Stimulated activated CD8-positive, alpha-beta memory T cell treated with anti-CD3 and anti-CD28 coated beads, Interleukin-4, amount 100 ng/mL, for 48 hours (primary cell): ENCODE data around the gene PYGB.
A peak's percentile ranks its signal among the peaks of the same experiment; 100 is the strongest.

Experiments used
- DNase-seq: peaks from one replicate; pipeline ENCODE4 v3.0.0-alpha.2; 2020

The PYGB gene

DNA sequence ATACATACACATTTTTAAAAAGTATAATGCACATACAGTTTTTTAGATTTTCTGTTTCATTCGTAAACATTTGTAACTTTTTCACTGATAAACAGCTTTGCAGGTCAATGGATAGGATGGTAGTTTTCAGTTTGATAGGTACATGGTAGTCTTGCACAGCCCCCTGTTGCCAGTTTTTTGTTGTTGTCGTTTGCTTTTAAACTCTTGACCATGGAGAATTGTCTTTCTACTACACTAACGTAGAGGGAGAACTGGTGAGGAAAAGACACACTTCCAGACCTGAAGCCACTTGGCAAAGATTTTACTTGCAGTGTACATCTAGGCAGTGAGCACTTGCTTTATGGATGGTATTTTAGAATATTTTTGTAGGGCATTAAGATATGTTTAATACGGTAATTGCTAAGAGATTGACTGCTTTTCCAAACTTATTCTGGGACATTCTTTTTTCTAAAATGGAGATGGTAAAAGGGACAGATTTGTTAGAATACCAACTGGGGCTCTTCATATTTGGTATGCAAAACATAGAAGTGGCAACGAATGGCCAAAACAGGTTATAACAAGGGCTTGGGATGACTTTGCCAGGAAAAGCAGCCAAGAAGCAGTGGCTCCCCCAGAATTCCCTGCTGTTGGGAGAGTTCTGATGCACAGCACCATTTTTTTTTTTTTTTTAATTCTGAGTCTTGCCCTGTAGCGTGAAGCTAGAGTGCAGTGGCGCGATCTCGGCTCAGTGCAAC is 1.5 kb downstream of the PYGB start:
- DNase-seq, result no peak

DNA sequence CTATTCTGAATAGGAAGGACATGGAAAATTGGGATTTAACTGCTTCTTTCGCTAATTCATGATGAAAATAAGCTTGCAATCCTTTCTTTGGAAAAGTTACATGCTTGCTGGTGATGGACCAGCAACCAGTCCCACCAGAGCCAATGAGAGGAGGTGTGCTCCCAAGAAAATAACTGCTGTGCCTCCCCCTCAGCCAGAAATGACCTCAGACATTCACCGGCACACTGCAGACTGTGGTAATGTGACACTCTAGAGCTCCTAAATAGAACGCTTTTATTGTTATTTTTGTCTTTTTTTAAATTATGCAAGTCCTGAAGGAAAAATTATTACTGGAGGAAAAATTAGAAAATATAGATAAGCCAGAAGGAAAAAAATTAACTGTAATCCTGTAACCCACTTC is 2.6 kb downstream of the PYGB start:
- no peak for DNase-seq

DNA sequence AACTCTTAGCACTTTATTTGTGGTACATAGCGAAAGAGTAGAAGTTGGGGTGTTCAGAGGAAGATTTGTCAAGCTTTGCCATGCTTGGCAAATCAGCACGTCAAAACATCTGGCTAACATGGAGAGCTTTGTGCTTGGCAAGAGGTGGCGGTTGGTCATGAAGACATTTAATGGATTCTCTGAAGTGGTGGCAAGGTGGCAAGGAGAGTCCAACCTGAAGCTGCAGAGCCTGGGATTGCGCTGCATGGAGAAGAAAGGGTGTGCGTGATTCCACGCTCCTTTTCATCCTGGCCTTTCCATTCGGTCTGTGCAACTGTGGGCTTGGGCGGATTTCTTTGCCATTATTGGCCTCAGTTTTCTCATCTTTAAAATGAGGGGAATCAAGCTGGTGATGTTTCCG is 3.1 kb downstream of the PYGB start:
- no peak for DNase-seq

DNA sequence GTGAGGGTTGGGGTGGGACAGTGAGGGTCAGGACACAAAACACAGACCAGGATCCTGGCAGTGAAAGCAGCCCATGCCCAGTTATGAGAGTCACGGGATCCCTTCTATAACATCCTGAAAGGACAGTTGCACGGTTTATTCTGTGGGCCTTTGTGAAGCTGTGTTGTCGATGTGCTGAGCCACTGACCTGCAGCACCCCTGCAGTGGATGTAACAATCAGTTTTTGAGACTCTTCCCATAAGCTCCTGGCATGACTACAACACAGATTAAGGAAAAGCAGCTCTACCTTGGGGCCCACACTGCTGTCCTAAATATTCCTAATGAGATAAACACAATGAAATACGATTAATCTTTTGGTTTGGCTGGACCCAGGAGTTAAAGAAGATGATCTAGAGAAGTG is 3.7 kb downstream of the PYGB start:
- DNase-seq, result no peak

DNA sequence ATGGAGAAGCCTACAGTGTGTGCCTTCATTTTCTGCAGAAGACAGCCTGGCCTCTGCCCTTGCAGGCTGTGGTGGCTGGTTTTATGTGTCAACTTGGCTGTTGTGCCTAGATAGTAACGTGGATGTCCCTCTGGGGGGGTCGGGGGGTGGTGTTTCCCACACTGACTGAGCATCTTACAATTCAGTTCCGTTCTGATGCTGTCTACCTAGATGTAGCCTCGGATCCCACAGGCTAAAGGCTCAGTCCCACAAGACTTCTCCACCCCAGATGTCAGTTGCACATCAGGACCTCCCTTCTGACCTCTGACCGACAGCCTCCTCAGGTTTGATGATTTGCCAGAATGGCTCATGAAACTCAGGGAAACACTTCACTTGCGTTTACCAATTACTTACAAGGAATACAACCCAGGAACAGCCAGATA is 4.4 kb downstream of the PYGB start:
- no peak for DNase-seq

DNA sequence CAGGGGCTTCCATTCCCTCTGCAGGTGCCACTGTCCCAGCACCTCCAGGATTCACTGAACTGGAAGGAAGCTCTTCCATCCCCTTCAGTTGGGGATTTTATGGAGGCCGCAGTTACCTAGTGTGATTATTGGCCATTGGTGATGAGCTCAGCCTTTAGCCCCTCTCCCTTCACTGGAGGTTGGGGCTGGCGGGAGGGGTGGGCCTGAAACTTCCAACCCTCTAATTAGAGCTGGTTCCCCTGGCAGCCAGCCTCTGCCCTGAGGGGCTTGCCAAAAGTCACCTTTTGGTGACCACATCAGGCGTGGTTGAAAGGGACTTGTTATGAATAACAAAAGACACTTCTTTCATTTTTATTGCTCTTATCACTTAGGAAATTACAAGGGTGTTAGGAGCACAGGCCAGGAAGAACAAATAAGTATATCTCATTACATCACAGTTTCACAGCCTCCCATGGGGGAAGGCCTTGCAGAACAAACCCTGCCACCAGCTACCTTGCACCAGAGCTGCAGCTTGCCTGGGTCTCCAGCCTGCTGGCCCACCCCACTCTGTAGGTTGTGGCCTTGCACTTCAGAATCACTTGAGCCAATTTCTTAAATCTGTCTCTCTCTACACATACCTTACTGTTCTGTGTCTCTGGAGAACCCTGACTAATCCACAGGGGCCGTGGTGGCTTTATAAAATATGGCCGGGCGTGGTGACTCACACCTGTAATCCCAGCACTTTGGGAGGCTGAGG is 5.0 kb downstream of the PYGB start:
- DNase-seq, result no peak

DNA sequence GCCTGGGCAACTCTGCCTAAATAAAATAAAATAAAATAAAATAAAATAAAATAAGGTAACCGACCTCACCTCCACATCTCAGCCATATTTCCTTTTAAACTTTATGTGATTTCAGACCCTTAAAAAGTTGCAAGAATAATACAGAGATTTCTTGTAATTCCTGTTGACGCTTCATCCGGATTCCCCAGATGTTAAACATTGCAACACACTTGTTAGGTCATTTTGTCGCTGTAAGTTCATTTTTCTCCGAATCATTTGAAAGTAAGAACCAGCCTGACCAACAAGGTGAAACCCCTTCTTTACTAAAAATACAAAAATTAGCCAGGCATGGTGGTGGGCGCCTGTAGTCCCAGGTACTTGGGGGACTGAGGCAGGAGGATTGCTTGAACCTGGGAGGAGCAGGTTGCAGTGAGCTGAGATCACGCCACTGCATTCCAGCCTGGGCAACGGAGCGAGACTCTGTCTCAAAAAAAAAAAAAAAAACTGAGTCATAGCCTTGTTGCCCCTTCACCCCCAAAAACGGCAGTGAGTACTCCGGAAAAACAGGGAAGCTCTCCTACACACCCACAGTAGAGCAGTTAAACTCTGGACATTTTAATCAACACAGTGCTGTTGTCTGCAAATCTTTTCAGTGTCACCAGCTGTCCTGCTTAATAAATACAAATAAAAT is 5.9 kb downstream of the PYGB start:
- DNase-seq, result peak; percentile 1

DNA sequence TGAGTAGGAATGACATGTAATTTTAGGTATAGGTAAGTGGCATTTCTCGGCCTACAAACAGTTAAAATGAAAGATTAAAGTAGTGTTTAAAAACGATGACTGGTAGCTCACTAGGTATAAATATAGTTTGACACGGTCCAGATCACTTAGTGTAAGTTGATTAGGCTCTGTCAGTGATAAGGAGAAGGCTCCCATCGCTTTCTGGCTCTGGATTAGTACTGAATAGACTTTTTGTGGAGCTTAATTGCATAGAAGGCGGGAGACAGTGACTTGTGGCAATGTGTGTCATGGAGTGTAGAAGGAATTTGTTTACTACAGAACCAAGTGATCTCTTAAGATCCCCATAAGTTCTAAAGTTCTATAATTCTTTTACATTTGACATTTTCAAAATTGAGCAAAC is 6.7 kb downstream of the PYGB start:
- DNase-seq, result peak; percentile 14

DNA sequence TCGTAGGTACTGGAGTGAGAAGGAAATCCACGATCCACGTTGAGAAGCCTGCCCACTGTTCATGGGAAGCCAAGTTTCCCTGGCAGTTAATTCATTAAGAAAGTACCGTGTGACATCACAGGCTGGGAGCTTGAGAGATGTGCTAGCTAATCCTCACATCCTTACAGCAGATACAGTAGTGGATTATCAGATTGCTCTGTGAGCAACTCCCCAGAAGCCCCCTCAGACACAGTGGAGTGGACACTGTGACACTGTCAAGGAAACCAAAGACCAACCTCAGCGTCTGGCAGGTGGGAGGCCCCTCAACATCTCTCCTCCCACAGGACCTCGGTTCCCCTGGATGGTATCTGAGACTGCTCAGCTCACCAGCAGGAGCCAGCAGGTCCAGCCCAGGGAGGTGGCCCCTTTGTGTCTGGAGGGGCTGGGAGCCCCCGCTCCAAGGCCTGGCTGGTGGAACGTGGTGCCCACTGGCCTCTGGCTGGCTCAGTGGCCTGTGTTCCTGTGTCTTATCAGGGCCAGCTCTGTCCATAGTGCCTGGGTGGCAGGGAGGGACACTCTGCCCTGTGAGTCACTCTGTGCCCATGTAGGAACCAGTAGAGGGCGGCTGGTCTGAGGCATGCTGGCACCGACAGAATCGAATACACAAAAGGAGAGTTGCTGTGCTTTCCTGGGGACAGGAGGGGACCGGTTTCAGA is 7.2 kb downstream of the PYGB start:
- peak; percentile 23 for DNase-seq

DNA sequence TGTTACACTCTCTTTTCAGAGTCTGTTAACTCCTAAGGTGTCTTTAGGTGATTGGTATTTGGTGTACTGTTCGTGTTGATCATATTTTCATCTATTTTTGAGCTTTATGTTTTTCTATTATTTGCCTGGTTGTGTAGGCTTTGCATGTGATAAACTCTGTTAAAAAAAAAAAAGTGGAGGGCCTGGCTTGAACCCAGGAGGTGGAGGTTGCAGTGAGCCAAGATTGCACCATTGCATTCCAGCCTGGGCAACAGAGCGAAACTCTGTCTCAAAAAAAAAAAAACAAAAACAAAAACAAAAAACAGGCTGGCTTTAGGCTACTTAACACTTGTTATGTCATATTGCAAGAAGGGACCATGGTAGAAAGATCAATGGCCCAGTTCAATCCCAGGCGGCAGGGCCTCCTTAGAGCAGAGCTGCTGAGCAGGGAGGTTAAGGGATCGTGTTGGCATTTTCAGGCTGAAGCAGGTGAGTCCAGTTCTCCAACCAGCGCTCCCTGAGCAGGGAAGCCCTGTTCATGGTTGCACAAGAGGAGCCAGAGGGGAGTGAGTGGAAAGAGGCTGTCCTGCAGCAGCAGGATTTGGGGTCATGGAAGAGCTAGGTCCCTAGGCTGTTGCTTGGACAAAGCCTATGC is 8.5 kb downstream of the PYGB start:
- peak; percentile 19 for DNase-seq

DNA sequence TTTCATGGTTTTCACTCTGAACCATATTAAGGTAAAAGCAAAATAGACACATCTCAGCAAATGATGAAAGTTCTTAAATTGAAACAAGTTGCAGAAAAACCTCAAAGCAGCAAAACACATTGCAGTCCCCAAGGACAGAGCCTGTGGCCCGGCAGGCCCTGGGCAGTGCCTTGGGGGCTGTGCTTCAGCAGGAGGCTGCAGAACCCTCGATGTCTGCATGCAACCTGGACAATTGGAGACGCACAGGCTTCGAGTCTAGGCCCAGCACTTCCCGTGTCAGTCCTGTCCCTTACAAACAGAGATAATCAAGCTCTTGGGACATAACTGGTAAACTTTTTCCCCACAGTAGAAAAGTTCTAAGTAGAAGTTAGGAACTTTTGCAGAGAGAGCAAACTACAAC is 9.2 kb downstream of the PYGB start:
- DNase-seq, result peak; percentile 10

DNA sequence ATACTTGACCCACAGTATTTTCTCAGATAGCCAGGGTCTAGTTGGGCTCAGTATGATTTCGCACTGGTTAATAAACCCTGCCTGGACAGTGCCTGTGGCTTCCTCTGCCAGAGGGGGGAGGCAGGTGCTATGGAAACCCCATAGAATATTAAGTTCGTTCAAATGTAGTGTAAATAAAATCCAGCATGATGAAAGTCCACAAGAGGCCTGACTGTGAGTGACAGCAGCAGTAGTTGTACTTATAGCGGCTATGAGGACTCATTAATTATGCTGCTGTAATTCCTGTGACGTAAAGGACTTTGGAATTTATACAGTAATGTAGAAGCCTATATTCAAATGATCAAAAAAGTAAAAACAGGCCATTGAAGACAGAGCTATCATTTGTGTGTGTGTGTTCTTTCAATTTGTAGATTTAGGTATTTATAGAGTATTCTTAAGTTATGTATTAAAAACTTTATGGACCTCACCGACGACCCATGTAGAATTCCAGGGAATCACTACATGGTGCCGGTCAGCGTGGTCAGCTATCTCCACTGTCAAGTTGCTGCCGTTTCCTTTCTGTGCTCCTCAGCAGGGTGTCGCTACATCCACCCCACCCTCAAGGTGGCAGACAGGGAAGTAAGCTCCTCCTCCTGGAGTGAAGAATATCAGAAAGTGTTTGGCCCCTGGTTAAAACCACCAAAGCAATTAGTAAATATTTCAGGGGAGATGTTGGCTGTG is 10.0 kb downstream of the PYGB start:
- no peak for DNase-seq

DNA sequence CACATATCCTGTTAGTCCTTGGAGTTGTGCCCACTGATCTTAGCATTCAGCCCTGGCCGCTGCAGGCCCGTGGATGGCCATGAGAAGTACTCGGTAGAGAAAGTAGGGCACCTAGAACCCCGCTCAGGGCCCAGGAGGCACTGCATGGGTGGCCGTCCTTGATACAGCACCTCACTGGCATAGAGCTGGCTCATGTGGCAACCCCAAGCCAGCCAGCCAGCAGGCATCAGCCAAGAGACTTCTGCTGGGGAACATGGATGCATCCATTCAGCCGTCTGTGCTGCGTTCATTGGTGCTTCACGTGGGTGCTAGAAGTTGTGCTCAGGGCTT is 10.6 kb downstream of the PYGB start:
- DNase-seq, result no peak

DNA sequence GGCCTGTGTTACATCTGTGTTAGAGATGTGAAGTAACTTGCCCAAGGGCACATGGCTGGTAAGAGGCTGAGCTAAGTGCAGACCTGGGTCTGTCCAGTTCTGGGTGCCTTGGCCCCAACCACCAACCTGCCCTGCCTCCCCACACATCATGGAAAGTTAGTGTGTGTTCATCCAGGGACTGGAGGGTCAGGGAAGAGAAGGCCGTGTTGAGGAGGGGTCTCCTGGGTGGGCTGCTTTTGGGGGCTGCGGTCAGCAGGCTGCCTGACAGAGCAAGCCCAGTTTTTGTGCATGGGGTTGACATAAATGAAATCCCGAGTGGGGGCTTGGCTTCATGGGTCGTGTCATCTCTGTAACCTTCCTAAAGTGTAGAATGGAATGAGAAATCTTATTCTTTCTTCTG is 10.9 kb downstream of the PYGB start:
- no peak for DNase-seq

DNA sequence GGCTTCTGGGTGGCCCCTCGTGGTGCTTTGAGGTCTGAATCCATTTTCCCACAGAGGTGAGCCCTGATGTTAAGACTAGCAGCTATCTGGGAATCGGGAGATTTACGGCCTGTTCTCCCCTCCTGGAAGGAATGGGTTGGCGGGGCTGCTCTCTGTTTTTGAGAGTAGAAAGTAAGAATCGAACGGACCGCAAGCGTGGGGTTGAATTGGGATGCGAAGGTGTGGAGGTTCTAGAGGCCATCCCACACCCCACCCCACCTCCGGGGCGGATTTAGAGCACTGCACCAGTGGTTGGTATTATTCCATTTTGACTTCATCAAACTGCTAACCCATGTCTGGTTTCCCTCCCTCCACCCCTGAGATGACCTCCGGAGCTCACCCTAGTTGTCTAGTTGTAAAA is 11.5 kb downstream of the PYGB start:
- peak; percentile 21 for DNase-seq

DNA sequence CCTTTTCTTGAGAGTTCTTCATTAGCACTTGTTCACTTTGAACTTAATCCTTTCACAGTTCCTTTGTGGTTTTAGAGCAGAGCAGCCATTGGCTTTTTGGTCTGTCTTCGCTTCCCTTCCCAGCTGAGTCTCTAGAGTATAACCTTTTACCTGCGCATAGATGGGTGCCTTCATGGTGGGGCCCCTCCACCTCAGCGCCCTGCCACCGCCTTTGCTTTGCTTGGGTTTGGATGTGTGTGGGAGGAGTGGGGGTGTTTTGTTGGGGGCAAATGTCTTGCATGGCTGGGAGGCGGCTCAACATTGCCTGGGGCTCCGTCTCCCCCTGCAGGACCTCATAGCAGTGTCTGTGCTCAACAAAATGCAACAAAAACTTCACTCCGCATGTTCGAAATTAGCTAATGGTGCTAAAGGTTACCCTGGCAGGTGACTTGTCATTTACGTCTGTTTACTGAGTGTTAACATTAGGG is 11.9 kb downstream of the PYGB start:
- peak; percentile 34 for DNase-seq

DNA sequence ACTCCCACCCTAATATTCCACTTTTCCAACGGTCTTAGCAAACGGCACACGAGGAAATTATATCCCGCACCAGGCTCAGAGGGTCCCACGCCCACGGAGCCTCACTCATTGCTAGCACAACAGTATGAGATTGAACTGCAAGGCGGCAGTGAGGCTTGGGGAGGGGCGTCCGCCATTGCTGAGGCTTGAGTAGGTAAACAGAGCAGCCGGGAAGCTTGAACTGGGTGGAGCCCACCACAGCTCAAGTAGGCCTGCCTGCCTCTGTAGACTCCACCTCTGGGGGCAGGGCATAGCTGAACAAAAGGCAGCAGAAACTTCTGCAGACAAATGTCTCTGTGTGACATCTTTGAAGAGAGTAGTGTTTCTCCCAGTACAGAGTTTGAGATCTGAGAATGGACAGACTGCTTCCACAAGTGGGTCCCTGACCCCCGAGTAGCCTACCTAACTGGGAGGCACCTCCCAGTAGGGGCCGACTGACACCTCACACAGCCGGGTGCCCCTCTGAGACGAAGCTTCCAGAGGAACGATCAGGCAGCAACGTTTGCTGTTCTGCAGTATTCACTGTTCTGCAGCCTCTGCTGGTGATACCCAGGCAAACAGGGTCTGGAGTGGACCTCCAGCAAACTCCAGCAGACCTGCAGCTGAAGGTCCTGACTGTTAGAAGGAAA is 13.0 kb downstream of the PYGB start:
- peak; percentile 31 for DNase-seq

DNA sequence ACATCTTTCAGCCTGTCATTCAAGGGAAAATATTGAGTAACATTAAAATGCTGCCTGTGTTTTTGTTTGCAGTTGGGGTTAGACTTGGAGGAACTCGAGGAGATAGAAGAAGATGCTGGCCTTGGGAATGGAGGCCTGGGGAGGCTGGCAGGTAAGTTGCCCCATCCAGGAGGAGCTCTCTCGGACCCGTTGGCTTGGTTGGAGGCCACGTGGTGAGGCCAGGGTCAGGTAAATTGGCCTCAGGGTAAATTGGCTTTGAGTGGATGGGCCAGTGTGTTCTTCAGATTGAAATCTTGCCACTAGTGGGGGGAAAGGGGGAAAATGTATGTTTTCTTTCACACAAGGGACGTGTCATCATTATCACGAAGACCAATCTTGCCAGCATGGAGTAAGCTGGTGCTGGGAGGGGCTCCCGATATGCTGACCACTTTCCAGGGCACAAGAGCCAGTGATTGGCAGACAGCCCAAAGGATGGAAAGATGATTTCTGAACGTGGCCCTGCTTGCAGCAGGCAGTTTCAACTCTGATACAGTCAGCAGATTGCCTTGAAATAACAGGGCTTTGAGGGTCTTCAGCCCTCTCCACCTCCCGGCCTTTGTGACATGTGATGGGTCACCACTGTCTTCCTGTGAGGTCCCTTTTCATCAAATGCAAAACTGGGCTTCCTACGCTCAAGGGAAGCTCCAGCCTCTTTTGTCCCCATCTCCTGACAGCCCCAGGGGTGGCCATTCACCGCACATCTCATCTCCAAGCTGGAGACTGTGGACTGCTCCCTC is 21.4 kb downstream of the PYGB start:
- no peak for DNase-seq

DNA sequence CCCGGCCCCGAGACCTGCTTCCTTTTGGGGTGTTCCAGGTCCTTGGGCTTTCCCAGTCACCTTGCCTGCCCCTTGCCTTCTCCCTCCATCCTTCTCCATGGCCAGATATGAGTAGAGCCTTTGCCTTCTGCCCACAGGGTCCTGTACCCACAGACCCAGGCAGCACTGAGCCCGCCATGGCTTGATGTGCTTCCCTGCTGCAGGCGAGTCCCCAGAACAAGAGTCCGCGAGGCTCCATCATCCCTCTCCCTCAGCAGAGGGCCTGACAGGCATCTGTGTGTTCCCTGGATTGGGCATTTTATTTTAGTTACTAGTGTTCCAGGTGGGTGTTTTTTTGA is 21.9 kb downstream of the PYGB start:
- DNase-seq, result no peak

DNA sequence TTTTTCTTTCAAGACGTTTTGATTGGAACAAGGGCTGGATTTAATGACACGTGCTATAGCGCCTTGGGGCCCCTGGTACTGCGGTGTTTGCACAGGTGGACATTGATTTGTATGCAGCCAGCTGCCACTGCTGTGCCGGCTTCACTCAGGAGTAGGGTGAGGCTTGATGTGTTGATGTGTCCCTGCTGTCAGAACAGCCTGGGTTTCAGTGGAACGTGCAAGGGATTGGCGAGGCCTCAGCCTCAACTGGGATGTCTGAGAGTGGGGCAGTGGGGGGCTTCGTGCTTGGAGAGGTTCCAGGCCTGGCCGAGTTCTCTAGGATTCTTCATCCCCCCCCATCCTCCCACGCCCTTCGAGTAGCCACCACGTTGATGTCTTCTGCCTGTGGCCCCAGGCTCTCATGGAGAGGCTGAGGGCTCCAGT is 23.0 kb downstream of the PYGB start:
- DNase-seq, result no peak
